NCI-H1694 treated with DMSO at 0.1 percent for 48 hours (cell line): ENCODE data around the gene TMEM35B.
A peak's percentile ranks its signal among the peaks of the same experiment; 100 is the strongest.
"Not testable (repeated sequence)": the region's sequence is repeated elsewhere in the genome, so short reads cannot be mapped to it uniquely, and the experiment has no call there.

Experiments used
- DNase-seq: peaks from one replicate; lab custom pipeline; 2025; lab: John Stamatoyannopoulos, UW

TMEM35B gene

DNA sequence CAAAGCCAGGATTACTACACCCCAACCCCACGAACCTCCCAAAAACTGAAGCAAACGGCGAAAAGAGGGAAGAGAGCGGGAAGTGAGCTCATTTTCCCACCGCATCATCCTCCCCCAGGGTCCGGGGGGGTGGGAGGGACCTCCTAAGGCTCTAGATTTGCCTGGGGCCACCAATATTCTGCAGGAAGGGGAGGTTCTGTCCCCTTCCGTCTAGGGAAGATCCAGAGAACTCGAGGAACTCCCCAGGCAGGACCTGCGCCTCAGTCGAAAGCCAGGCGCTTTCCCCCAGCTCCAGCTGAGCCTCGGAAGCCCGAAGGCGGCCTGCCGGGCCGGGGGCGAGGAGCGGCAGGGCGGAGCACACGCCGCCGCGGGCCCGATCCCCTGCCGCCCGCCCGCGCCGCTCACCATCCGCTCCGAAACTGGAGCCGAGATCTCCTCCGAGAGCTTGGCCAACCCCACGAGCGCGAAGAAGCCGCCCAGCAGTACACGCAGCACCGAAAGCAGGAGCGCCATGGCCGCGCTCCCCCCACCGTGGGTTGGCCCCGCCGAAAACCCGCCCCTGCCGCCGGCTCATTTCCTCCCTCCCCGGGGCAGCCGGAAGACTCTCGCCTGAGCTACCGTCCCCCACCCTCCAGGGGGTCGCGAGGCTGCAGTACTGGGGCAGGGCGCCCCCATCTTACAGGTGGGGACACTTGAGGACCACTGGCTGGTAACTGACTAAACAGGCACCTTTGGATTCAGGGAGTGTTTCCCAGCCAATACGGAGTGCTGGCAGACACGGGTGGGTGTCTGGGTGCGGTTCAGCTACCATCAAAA is at the start of gene TMEM35B:
Gene TMEM35B (minus strand): TSS at position 555 of the 816 bp plus-strand sequence. CDS start 42 bp downstream, at position 513.
- peak; percentile 30 for DNase-seq

DNA sequence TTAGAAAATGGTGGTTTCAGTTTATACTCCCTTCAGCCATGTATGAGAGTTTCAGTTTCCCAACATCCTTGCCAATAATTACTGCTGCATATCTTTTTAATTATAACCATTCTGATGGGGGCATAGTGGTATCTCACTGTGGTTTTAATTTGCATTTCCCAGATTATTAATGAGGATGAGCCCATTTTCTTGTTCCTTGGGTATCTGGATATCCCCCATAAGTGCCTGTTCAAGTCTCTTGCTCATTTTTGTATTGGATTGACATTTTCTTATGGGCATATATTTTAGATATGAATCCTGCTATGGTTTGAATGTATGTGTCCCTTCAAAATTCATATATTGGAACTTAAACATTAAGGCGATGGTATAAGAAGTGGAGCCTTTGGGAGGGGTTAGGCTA is 48.2 kb upstream of the TMEM35B start:
- no peak for DNase-seq

DNA sequence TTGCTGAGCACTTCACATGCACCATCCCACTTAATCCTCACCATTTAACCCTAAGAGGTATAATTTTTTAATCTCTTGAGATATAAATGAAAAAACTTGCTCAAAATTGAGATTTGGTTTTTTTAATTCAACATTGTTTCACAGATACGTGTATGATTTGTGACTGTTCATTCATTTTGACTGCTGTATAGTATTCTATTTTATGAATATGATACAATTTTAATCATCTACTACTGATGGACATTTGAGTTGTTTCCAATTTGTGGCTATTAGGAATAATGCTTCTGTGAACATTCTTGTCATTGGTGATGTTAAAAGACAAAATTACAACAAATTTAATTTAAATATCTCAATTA is 47.2 kb upstream of the TMEM35B start:
- DNase-seq: no peak

DNA sequence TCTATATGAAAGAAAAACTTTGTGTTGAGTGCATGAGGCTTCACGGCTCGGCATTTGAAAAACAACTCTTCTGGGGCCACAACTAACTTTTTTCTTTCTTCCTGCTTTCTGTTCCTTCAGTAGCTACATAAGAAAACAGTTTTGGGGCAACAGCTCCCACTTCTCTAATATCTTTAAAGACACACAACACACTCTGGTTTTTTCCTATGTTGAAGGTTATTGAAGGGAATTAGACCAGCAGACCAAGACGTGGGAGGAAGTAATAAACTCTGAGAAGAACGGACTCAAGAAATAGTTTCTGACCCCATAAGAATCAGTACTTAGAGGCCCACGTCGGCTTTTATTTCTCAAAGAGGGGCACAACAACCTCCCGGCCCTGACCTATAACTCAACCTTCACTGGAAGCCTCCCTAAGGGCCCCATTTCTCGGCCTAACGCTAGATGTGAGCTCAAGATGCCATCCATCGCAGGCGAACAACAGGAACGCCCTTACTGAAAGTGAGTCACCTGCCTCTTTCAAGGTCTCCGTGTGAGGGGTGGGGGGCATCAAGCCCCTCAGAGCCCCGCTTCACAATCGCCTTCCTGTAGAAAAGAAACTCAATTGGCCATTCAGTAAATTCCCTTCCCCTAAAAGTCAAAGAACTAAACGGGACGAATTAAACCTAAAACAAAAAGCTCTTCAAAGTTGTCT is 45.8 kb upstream of the TMEM35B start:
- DNase-seq: no peak

DNA sequence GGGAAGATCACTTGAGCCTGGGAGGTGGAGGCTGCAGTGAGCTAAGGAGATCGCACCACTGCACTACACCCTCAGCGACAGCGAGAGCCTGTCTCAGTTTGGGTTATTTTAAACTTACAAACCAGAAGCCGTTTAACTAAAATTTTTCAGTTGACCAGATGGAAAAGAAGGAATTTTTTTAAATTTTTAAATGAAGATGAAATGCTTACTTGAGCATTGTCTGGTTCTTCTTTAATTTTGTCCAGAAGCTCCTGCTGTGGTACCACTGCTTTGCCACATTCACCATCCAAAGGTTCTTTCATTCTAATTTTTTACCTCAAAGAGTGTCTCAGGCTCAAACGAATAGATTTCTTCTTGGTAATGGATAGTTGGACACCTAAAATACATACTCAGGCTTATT is 45.2 kb upstream of the TMEM35B start:
- no peak for DNase-seq

DNA sequence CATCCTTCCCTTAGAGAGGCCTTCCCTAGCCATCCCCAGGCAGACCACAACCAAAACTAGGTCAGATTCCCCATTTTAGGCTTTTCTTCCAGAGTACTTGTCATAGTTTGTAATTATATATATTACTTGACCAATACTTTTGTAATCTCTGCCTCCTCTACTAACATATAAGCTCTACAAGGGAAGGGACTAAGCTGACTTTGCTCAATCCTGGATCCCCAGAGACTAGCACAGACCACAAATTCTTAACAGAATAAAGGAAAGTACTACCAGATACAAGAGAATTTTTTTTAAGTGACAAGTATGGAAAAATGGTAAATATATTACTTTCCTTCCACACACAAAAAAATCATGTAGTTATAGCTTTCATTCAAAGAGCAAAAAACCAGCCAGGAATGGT is 44.6 kb upstream of the TMEM35B start:
- no peak for DNase-seq

DNA sequence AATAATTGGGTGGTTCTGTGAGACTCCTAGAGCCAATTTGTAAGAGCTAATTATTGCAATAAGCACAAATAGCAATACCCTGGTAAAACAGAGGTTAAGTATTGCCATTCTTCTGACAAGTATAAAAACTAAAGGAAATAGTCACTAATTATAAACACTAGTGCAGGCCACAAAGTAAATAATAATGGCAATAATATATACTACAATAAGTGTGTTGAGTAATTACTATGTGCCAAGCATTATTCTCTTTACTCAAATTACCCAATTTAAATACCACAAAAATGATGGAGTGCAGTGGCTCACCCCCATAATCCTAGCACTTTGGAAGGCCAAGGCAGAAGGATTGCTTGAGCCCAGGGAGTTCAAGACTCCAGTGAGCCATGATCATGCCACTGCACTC is 31.3 kb upstream of the TMEM35B start:
- DNase-seq: no peak

DNA sequence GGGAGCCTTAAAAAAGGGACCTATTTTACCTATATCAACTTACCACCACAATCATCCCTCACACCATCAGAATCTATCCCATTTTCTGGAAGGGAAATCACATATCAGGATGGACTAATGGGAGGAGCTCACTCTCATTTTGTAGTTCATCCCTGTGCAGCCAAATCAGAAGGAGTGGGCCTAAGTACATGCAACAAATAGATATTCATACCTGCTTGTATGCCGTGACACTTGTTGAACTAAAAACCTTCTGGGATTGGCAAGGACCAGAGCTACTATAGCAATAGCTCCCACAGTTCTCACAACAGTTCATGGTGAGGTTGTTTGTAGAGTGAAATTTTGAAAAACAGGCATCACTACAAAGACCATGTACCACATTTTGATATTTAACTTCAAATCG is 29.3 kb upstream of the TMEM35B start:
- DNase-seq: no peak

DNA sequence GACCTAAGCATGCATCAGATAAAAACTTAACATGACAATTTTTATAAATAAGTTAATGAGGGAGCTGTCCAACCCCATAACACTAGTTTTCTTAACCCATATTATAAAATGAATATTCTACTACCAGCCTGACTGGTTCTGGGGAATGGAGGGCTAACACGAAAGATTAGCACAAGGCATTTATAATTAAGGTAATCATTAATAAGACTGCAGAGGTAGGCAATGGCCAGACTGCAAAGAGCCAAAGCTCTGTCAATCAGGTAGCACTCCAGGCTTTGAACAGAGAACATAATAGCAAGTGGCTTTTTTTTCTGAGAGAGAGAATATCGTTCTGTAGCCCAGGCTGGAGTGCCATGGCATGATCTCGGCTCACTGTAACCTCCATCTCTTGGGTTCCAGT is 20.6 kb upstream of the TMEM35B start:
- no peak for DNase-seq

DNA sequence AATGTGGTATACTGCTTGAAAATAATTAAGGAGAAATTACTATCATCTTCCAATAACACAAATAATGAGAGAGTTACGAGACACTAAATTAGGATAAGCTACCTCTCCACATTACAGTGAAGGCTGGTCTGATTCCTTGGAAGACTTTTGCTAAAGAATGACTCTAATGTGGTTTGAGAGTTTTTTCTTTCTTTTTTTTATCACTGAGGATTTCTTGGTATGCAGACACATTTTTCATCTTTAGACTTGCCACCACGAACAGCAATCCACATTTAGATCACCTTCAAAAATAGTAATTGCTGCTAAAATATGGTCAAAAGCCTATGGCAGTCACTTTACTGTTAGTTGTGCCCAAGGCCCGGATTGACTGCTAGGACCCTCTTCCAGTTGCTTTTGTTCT is 16.6 kb upstream of the TMEM35B start:
- DNase-seq: no peak

DNA sequence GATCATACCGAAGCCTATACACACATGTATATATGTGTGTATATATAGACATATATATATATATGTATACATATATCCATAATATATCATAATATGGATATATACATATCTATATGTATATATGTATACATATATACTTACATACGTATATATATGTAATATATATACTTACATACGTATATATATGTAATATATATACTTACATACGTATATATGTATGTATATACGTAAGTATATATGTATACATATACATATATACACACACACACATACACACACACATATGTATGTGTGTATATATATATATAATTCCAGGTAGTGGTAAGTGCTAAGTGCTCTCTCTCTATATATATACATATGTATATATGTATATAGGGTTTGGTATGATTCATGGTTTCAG is 9.7 kb upstream of the TMEM35B start:
- DNase-seq: no peak

DNA sequence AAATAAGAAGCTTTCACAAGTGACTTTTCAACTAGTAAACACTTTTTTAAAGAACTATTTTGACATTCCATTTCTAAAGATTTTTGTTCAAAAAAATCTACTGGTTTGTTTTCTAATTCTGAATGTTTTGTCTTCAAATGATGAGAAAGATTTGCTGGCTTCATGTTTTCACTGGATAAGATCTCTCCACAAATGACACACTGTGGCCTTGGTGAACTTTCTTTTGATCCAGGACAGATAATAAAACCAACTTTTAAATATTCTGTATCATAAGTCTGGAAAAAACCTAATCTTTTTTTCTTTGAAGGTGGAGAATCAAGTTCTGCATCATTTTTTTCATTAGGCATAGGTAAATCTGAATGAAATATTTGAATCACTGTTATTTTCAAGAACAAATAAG is 3.4 kb upstream of the TMEM35B start:
- DNase-seq: no peak

DNA sequence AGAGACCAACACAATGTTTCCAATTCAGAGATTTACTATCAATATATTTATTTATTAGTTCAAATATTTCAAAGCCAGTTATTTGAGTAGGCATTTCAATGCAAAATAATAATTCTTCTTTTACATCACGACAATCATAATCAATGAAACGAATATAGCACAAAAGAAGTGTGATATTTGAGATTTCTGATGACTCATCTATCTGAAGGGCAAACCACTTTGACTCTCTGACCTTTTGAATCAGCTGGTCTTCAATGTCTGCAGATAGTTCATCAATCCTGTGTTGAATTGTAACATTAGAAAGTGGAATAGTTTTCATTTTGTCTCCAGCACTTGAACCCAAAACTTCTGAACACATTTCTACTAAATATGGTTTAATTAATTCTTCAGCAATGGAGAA is 3.0 kb upstream of the TMEM35B start:
- no peak for DNase-seq

DNA sequence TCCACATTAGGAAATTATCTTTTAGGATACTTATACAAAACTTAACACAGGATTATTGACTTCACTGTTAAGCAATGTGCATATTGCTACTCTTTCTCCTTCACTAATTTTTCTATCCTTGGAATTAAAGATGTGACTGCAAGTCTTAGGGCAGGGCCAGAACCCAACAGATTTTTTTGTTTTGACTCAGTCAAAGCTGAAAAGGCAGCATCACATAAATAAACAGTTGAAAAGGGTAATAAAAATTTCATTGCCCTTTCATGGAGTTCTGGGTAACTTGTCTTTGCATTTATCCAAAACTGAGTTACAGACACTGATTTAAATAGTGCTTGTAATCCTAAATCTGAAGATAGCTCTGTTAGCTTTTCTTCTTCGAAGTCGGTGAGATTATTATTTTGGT is 1.9 kb upstream of the TMEM35B start:
- no peak for DNase-seq

DNA sequence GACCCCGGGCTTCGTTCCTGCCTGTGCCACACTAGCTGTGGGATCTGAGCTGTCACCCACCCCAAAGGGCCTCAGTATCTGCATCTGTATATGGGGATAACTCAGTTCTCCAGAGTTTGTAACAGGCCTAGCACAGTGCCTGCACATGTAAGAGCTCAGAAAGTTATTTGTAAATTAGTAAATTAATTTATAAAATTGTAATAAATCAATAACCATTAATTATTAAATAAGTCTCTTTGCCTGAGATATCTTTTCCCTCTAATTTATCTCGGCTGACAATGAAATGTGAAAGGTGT is 410 bp upstream of the TMEM35B start:
- not testable (repeated sequence) for DNase-seq

DNA sequence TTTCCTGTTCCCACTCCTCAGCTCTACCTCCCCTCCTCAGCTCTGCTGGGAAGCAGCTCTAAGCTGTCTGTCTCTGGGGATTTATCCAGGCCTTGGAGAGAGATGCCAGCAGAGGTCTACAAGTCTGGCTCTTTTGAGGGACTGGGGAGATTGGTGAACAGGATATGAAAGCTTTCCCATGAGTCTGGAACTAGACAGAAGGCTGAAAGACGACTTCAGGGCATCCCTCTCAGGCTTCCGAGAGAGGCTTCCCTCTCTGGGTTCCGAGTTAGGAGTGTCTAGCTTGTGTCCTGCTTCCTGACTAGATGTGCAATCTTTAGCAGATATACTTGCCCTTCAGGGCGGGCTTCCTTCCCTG is 733 bp downstream of the TMEM35B start:
- no peak for DNase-seq

DNA sequence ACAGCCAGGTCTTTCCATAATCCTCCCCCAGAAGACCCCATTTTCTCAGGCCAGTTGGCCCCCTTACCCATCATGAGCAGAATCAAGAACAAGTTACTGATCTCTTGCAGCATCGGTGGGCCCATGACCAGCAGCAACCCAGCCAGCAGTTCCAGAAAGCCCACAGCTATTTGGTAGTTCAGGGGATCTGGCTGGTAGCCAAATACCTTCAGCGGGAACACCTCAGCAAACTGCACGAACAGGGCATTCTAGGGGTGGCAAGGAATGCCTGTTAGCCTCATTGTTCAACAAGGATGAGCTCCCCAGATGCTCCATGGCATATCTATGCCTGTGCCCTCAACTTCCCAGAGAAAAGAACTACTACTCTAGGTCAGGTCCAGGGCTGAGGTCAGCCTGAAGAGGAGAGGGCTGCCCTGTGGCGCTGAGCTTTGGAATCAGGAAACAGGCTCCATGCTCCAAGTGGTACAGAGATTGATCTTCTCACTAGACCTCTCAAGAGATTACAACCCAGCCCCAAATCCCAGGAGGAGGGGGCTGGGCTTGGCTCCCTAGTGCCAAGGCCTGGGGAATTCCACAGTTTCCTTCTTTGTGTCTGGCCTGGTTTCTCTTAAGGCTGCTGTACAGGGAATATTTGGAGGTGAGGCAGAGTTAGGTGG is 1.3 kb downstream of the TMEM35B start:
- DNase-seq: no peak

DNA sequence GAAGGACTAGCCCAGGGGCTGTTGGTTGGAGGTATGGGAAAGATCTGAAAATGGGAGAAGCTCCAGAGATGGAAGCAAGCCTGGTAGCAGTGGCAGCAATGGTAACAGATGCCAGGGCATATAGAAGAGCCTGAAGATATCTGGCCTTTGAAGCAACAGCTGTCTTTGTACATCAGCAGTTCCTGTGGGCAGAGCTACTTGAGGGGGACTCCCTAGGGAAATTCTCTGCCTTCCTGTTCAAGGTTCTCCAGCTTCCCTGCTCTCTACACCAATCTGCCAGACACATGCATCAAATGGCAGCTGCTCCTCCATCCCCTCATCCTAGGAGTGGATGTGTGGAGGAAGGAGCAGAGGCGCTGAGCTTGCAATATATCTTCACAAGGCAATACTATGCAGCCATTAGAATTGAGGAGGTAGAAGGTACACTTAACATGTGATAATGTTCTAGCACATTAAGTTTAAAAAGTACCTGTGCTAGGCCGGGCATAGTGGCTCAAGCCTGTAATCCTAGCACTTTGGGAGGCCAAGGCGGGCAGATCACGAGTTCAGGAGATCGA is 2.2 kb downstream of the TMEM35B start:
- DNase-seq: no peak

DNA sequence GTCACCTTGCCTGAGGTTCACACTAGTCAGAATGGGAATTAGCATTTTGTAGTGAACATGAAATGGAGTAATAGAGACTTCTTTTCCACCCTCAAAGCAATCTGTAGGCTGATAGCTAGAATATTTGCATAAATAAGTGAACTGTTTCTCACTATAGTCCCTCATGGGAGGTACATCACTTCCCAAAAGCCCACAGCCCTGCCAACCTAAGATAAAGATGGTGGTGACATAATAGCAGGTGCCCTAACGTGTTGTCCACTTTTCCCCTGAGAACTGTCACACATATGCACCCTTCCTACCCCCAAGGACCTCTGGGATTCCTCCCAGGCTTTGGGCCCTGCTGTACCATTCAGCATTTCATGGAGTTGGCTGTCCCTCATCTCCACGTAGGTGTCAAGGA is 4.4 kb downstream of the TMEM35B start:
- DNase-seq: no peak

DNA sequence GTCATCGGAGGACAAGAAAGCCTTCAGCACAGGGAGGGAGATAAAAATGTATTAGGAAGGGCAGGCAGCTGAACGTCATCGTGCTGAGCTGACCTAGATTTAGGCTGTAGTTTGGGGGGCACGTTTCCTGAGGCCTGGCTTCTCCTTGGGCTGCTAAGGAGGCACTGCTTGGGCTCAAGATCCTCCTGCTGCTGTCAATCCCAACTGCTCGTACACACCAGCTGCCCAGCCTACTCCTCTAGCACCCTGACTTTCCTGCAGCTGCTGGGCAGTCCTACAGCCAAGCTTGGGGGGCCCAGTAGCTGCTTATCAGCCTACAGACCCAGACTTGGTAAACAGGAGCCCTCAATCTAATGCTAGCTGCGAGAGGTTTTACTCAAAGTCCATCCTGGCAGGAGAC is 6.2 kb downstream of the TMEM35B start:
- DNase-seq: no peak

DNA sequence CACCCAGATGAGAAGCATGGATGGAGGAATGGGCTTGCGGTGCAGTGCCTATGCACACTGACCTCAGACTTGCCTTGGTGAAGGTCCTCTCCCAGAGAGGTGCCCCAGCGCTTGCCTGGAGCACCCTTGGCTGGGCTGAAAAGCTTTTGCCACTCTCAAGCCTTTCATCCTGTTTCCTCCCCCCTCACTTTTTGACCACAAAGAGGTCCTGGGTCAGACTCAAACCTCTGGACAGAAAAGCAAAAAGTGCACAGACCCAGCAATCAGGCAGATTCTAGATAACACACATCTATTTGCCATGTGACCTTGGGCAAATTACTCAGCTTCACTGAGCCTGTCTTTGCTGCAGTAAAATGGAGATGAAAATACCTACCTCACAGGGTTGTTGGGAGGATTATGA is 7.3 kb downstream of the TMEM35B start:
- DNase-seq: no peak

DNA sequence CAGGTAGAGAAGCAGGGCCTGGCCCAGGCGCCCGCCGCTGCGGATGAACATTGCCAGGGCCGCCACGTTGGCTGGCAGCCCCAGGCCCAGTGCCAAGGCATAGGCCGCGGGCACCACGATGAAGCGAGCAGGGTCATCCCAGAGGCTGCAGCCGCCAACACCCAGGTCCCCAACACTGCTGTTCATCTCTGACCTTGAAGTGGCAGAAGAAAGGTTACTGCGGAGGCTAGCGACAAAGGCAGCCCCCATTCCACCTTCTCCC is 8.0 kb downstream of the TMEM35B start:
- no peak for DNase-seq

DNA sequence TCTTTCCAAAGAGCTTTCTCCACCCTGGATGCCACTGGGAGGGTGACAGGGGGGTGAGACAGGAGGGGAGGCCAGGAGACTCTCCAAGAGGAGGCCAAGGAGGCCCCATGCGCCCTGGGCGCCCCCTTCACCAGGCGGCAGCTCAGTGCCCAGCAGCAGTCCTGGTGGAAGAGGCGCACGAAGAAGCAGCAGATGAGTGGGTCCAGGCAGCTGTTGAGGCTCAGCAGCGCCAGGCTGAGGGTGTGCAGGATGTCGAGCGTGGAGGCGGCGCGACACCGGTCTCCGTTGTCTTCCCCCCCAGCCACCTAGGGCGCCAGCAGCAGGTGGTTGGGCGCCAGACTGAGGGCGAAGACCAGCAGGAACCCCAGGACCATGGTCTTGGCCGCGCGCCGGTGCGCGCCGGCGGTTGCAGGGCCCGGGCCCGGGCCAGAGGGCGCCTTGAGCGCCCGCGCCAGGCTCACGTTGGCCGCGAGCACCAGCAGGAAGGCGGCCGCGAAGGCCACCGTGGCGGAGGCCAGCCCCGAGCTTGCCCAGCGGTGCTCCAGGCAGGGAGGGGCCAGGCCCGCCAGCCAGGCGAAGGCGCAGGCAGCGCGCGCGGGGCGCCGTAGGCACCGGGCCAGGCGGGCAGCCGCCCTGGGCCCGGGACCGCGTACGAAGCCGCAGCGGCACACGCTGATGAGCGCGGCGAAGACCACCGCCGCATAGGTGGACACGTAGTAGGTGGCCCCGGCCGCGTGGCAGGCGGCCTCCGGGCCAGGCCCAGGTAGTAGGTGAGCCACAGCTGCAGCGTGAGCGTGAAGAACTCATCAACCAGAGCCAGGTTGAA is 8.6 kb downstream of the TMEM35B start:
- DNase-seq: no peak
